ENCODE results near the gene ABLIM2.

ABLIM2 gene

GRCh38 chr4:8019396-8020365 lies 138.9 kb downstream of the ABLIM2 start:
- no peak for ATAC-seq

GRCh38 chr4:8016527-8016926 lies 142.1 kb downstream of the ABLIM2 start:
- no peak for ATAC-seq
- TF ChIP-seq ZNF70 (CRISPR knock-in tag; IDR thresholded peaks at IDR 0.05), result no peak
- TF ChIP-seq ISL1 (CRISPR knock-in tag; IDR thresholded peaks at IDR 0.05), result no peak
- TF ChIP-seq BACH2 (CRISPR knock-in tag; IDR thresholded peaks at IDR 0.05; ENCODE audit: borderline replicate concordance), result no peak
- TF ChIP-seq OSR1 (CRISPR knock-in tag; IDR thresholded peaks at IDR 0.05), result no peak
- no peak for TF ChIP-seq ARNTL (CRISPR knock-in tag; IDR thresholded peaks at IDR 0.05; ENCODE audit: borderline replicate concordance, low read depth)
- TF ChIP-seq TSHZ2 (CRISPR knock-in tag; IDR thresholded peaks at IDR 0.05), result no peak
- no peak for TF ChIP-seq PATZ1 (CRISPR knock-in tag; IDR thresholded peaks at IDR 0.05; ENCODE audit: borderline replicate concordance)
- no peak for TF ChIP-seq CREB5 (CRISPR knock-in tag; IDR thresholded peaks at IDR 0.05; ENCODE audit: low read depth)
- TF ChIP-seq PPARA (CRISPR knock-in tag; IDR thresholded peaks at IDR 0.05; ENCODE audit: borderline replicate concordance), result no peak
- TF ChIP-seq CSRNP3 (CRISPR knock-in tag; IDR thresholded peaks at IDR 0.05), result no peak
- no peak for TF ChIP-seq ZC3H10 (CRISPR knock-in tag; IDR thresholded peaks at IDR 0.05)
- TF ChIP-seq ESRRG (CRISPR knock-in tag; IDR thresholded peaks at IDR 0.05), result no peak
- no peak for TF ChIP-seq RARB (CRISPR knock-in tag; IDR thresholded peaks at IDR 0.05)
- no peak for TF ChIP-seq ZFP30 (CRISPR knock-in tag; IDR thresholded peaks at IDR 0.05)
- TF ChIP-seq GLIS3 (CRISPR knock-in tag; IDR thresholded peaks at IDR 0.05), result no peak
- TF ChIP-seq ZNF565 (CRISPR knock-in tag; conservative IDR thresholded peaks at IDR 0.05; ENCODE audit: low read depth), result no peak
- no peak for TF ChIP-seq TCF4 (CRISPR knock-in tag; IDR thresholded peaks at IDR 0.05; ENCODE audit: borderline replicate concordance)

More at GRCh38 chr4:8019396-8020365, 138.9 kb downstream of the ABLIM2 start:
- TF ChIP-seq ZC3H10 (CRISPR knock-in tag; IDR thresholded peaks at IDR 0.05) (no peak), CSDC2 (CRISPR knock-in tag; IDR thresholded peaks at IDR 0.05) (no peak), RARB (CRISPR knock-in tag; IDR thresholded peaks at IDR 0.05) (no peak), PATZ1 (CRISPR knock-in tag; IDR thresholded peaks at IDR 0.05; ENCODE audit: borderline replicate concordance) (no peak)

- TF ChIP-seq CREB5 (CRISPR knock-in tag; IDR thresholded peaks at IDR 0.05; ENCODE audit: low read depth), result no peak
- no peak for TF ChIP-seq SNAI2 (CRISPR knock-in tag; IDR thresholded peaks at IDR 0.05)
- no peak for TF ChIP-seq OSR1 (CRISPR knock-in tag; IDR thresholded peaks at IDR 0.05)
- TF ChIP-seq ARNTL (CRISPR knock-in tag; IDR thresholded peaks at IDR 0.05; ENCODE audit: borderline replicate concordance, low read depth), result no peak
- no peak for TF ChIP-seq TOX (CRISPR knock-in tag; IDR thresholded peaks at IDR 0.05; ENCODE audit: borderline replicate concordance)
- TF ChIP-seq PATZ1 (CRISPR knock-in tag; IDR thresholded peaks at IDR 0.05; ENCODE audit: borderline replicate concordance), result no peak
- no peak for TF ChIP-seq CSDC2 (CRISPR knock-in tag; IDR thresholded peaks at IDR 0.05)
- no peak for TF ChIP-seq ISL1 (CRISPR knock-in tag; IDR thresholded peaks at IDR 0.05)
- TF ChIP-seq ZNF8 (CRISPR knock-in tag; IDR thresholded peaks at IDR 0.05), result no peak
- TF ChIP-seq RARB (CRISPR knock-in tag; IDR thresholded peaks at IDR 0.05), result no peak
- TF ChIP-seq ESRRG (CRISPR knock-in tag; IDR thresholded peaks at IDR 0.05), result no peak
- no peak for TF ChIP-seq ZC3H10 (CRISPR knock-in tag; IDR thresholded peaks at IDR 0.05)
- ATAC-seq, result peak; percentile 65
These were observed 143.1 kb downstream of the ABLIM2 start for GRCh38 chr4:8015512-8015911.

Data from SK-N-SH treated with all-trans-retinoic acid at 6 μM for 48 hours (cell line).